Naive thymus-derived CD4-positive, alpha-beta T cell (primary cell): Measurements from ENCODE around the gene STRBP. TPM values are rescaled to one million over a fixed set of nuclear protein-coding genes. Genes with fewer than 3 reads are reported as not detected.

Experiments used
- ATAC-seq: fragments of 150-1000 bp; cut with Tn5 transposase; 2 replicates; pipeline ENCODE4 v1.10.0; 2021; ENCODE audit warnings: mild to moderate bottlenecking, moderate library complexity
- CTCF ChIA-PET: fragments of 350-600 bp; sonication (Branson Sonifier 250); formaldehyde crosslinking; loops from one replicate; lab custom pipeline; 2021; ENCODE audit warnings: antibody characterized with exemption; lab: Charles Lee
- POLR2A ChIA-PET: fragments of 350-600 bp; sonication (Branson Sonifier 250); formaldehyde crosslinking; loops from one replicate; lab custom pipeline; 2021; ENCODE audit warnings: antibody characterized with exemption, inconsistent platforms; lab: Charles Lee
- DNase-seq, 9 donors: peaks; one replicate each; pipeline versions ENCODE4 v3.0.0 to v3.0.0-alpha.2; 2020 to 2022; ENCODE audit warnings: mixed read lengths in 1 of 9
- H3K27ac ChIP-seq: one replicate; pipeline ENCODE4 v1.7.0; 2013; ENCODE audit warnings: mild to moderate bottlenecking, low read depth, low read length, moderate library complexity
- H3K27me3 ChIP-seq, 2 donors: one replicate each; pipeline ENCODE4 v1.7.0; 2013; ENCODE audit warnings: low read length in 2 of 2, mild to moderate bottlenecking in 2 of 2, moderate library complexity in 2 of 2; ENCODE audit not compliant: control insufficient read depth in 2 of 2, insufficient read depth in 2 of 2
- H3K36me3 ChIP-seq, 3 experiments: 1 replicate in 2 of 3; 2 replicates in 1 of 3; pipeline ENCODE4 v1.7.0; 2013; ENCODE audit warnings: low read length in 3 of 3, mild to moderate bottlenecking in 3 of 3, moderate library complexity in 1 of 3; ENCODE audit not compliant: insufficient read depth in 3 of 3, control insufficient read depth in 2 of 3
- H3K4me1 ChIP-seq, 2 donors: one replicate each; pipeline ENCODE4 v1.7.0; 2013; ENCODE audit warnings: low read length in 2 of 2, mild to moderate bottlenecking in 2 of 2, moderate library complexity in 1 of 2; ENCODE audit not compliant: control insufficient read depth in 2 of 2, insufficient read depth in 2 of 2
- H3K4me3 ChIP-seq: 2 replicates; pipeline ENCODE4 v1.7.0; 2013; ENCODE audit warnings: mild to moderate bottlenecking, low read length
- H3K9me3 ChIP-seq, 3 experiments: 1 replicate in 2 of 3; 2 replicates in 1 of 3; pipeline ENCODE4 v1.7.0; 2013; ENCODE audit warnings: low read length in 3 of 3; ENCODE audit not compliant: control insufficient read depth in 2 of 3
- H3K27ac Mint-ChIP-seq, 9 donors: one replicate each; pipeline ENCODE4 v1.8.0; 2020 to 2022; ENCODE audit warnings: mixed read lengths in 9 of 9, mild to moderate bottlenecking in 8 of 9, moderate library complexity in 5 of 9, inconsistent platforms in 2 of 9
- H3K27me3 Mint-ChIP-seq, 5 donors: one replicate each; pipeline ENCODE4 v1.8.0; 2021 to 2022; ENCODE audit warnings: mixed read lengths in 5 of 5, mild to moderate bottlenecking in 1 of 5
- H3K36me3 Mint-ChIP-seq, 5 donors: one replicate each; pipeline ENCODE4 v1.8.0; 2020 to 2022; ENCODE audit warnings: mixed read lengths in 5 of 5, mild to moderate bottlenecking in 3 of 5, inconsistent platforms in 1 of 5
- H3K4me1 Mint-ChIP-seq, 7 donors: one replicate each; pipeline ENCODE4 v1.8.0; 2020 to 2022; ENCODE audit warnings: mixed read lengths in 7 of 7, mild to moderate bottlenecking in 3 of 7, inconsistent platforms in 1 of 7
- H3K4me3 Mint-ChIP-seq, 10 donors: one replicate each; pipeline ENCODE4 v1.8.0; 2020 to 2022; ENCODE audit warnings: mild to moderate bottlenecking in 10 of 10, mixed read lengths in 10 of 10, moderate library complexity in 6 of 10, inconsistent platforms in 2 of 10
- H3K9me3 Mint-ChIP-seq, 11 donors: one replicate each; pipeline ENCODE4 v1.8.0; 2020 to 2022; ENCODE audit warnings: mixed read lengths in 11 of 11, mild to moderate bottlenecking in 4 of 11, inconsistent platforms in 1 of 11, moderate library complexity in 1 of 11
- intact Hi-C, 2 donors: fragments of 100-400 bp; cut with micrococcal nuclease; formaldehyde crosslinking; loops; one replicate each; pipeline ENCODE4 v1.15.1; 2023
- polyA plus RNA-seq, 2 donors: library from polyadenylated mRNA; unstranded; fragments of 300-500 nt; fragmentation: Illumina TruSeq; gene quantifications; one replicate each; pipeline ENCODE4 v1.2.3, GENCODE V29; 2021
- total RNA-seq, 6 experiments: library from RNA in 5 of 6; stranded (reverse) in 5 of 6; gene quantifications; 1 replicate in 5 of 6; 2 replicates in 1 of 6; pipeline ENCODE4 v1.2.3 and lab custom pipeline; 2021 to 2026

Gene STRBP
- total and polyA plus RNA-seq, 7 experiments from 2014 or later = 14.5 to 28.8 (median 20.6) TPM

DNA sequence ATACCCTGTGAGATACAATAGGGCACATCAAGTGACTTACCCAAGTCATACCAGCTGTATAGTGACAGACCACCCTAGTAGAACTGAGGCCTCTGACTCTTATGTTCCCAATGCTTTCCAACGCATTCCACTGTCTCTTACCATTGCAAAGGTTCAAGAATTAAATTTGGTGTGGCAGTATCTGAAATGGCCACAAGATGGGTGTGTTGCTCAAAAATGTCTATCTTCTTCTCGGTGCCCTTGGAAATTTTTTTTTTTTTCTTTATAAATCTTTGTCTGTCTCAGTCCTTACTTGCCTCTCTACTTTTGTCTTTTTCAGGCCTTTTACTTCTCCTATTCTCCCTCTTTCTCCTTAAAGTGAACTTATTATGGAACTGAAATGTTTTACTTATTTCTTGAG is 186.6 kb downstream of the STRBP start:
- Mint-ChIP-seq H3K27me3 (no peaks in the 10 kb centered on the region), H3K9me3 (no peaks in the 10 kb centered on the region), H3K4me3 (no peak overlapping the region), H3K4me1 (peaks cover 0 to 5% (median 0%) of the 10 kb centered on the region in 7 donors), H3K36me3 (peaks cover 5 to 48% (median 14%) of the 10 kb centered on the region in 5 donors), H3K27ac (no peak overlapping the region)
- H3K36me3 ChIP-seq = peaks cover 0 to 60% (median 0%) of the 10 kb centered on the region in 3 experiments
- H3K4me1 ChIP-seq = no peaks in the 10 kb centered on the region
- no peak overlapping the region for H3K27ac ChIP-seq
- CTCF ChIA-PET = interaction anchor here (0.7 to 4.2 kb wide), 5 partner anchors 184 to 278 kb away, joined by 3 to 38 read pairs (median 3); no protein-coding TSS in a partner anchor
- intact Hi-C loops = loop anchor here (1.0 to 10.0 kb wide), 2 partner anchors 143 to 268 kb away; no protein-coding TSS in a partner anchor
- ATAC-seq (peak; percentile 32), DNase-seq (peak in 6 of 9 donors; percentile 15 to 38 (median 30))
- no peak overlapping the region for H3K4me3 ChIP-seq
- POLR2A ChIA-PET = no interaction called here
- no peaks in the 10 kb centered on the region for H3K27me3 ChIP-seq
- H3K9me3 ChIP-seq = no peaks in the 10 kb centered on the region

DNA sequence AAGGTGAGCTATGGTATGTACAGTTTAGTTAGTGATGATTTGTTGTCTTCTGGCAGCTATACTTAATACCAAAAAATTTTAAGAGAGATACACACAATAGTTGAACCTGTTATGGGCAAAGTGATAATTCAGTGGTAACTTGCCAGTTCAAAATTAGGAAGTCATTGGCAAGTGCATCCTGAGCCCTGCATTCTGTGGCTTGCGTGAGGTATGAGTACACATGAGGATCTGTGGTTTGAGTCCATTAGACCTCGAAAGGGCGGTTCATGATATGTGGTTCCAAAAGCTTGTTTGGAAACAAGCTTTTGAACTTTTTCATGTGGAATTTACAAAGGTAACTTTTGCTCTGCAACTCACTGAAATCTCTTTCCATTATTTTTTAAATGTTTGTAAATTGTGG is 187.9 kb downstream of the STRBP start:
- Mint-ChIP-seq H3K36me3 (peaks cover 5 to 48% (median 14%) of the 10 kb centered on the region in 5 donors), H3K4me1 (peaks cover 0 to 5% (median 0%) of the 10 kb centered on the region in 7 donors), H3K27ac (no peak overlapping the region), H3K4me3 (no peak overlapping the region), H3K9me3 (no peaks in the 10 kb centered on the region), H3K27me3 (no peaks in the 10 kb centered on the region)
- intact Hi-C loops = loop anchor here in 1 of 2 donors (10.0 kb wide), 1 partner anchor 144 kb away; no protein-coding TSS in a partner anchor
- Histone ChIP-seq H3K27ac (no peak overlapping the region), H3K9me3 (no peaks in the 10 kb centered on the region), H3K36me3 (peaks cover 0 to 57% (median 0%) of the 10 kb centered on the region in 3 experiments), H3K4me3 (no peak overlapping the region), H3K27me3 (no peaks in the 10 kb centered on the region), H3K4me1 (no peaks in the 10 kb centered on the region)
- no peak for DNase-seq
- ATAC-seq = no peak
- CTCF ChIA-PET = interaction anchor here (0.5 to 4.2 kb wide), 2 partner anchors 24 to 269 kb away, joined by 5 to 38 read pairs; no protein-coding TSS in a partner anchor
- POLR2A ChIA-PET = no interaction called here

DNA sequence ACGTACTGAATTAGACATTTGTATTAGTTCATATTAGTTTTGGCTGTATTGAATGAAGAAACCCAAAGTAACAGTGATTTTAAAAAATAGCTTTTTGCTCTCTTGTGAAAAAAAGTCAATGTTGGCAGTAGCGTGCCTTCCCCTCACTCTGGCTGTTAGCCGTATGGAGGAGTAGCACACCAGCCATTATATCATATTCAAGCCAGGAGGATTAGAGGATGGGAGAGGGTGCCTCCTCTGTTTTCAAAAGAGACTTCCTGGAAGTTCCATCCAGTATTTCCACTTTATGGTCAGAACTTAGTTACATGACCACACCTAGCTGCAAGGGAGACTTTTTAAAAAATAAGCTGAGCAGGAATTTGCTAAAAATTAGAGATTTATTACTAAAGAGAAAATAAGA is 193.8 kb downstream of the STRBP start:
- peaks cover 0 to 31% (median 4%) of the 10 kb centered on the region in 3 experiments for H3K36me3 ChIP-seq
- intact Hi-C loops = no loop called here
- H3K9me3 ChIP-seq = no peaks in the 10 kb centered on the region
- H3K27me3 ChIP-seq = no peaks in the 10 kb centered on the region
- no peak overlapping the region for H3K4me3 Mint-ChIP-seq
- no peaks in the 10 kb centered on the region for H3K4me1 ChIP-seq
- no peak overlapping the region for H3K4me3 ChIP-seq
- ChIA-PET CTCF (interaction anchor here (0.6 kb wide), 1 partner anchor 103 kb away, joined by 3 read pairs; no protein-coding TSS in a partner anchor), POLR2A (no interaction called here)
- H3K4me1 Mint-ChIP-seq = peaks cover 0 to 3% (median 0%) of the 10 kb centered on the region in 7 donors
- ATAC-seq = no peak
- H3K27me3 Mint-ChIP-seq = no peaks in the 10 kb centered on the region
- no peak overlapping the region for H3K27ac ChIP-seq
- no peak for DNase-seq
- no peak overlapping the region for H3K27ac Mint-ChIP-seq
- H3K36me3 Mint-ChIP-seq = peaks cover 12 to 49% (median 24%) of the 10 kb centered on the region in 5 donors
- no peaks in the 10 kb centered on the region for H3K9me3 Mint-ChIP-seq

DNA sequence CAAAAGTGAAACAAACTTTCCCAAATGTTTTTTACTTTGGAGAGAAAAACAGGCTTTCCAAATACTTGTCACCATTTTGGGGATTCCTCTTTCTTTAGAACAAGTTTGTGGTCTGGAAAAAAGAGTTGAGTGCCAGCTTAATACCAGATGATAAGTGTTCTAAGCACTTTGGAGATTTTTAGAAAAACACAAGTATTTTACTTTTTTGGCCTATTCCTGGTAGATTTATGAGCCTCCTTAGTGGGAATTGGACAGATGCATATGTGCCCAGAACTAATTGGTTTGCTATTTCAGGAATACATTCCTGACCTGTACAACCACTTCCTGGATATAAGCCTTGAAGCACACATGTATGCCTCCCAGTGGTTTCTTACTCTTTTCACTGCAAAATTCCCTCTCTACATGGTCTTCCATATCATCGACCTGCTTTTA is 194.4 kb downstream of the STRBP start:
- Mint-ChIP-seq H3K4me1 (peaks cover 0 to 3% (median 0%) of the 10 kb centered on the region in 7 donors), H3K9me3 (no peaks in the 10 kb centered on the region), H3K27ac (no peak overlapping the region), H3K4me3 (no peak overlapping the region), H3K36me3 (peaks cover 10 to 46% (median 22%) of the 10 kb centered on the region in 5 donors), H3K27me3 (no peaks in the 10 kb centered on the region)
- Histone ChIP-seq H3K4me3 (no peak overlapping the region), H3K9me3 (no peaks in the 10 kb centered on the region), H3K36me3 (peaks cover 0 to 27% (median 4%) of the 10 kb centered on the region in 3 experiments), H3K27me3 (no peaks in the 10 kb centered on the region), H3K4me1 (no peaks in the 10 kb centered on the region), H3K27ac (no peak overlapping the region)
- DNase-seq (no peak), ATAC-seq (no peak)
- POLR2A ChIA-PET = no interaction called here
- intact Hi-C loops = no loop called here
- CTCF ChIA-PET = interaction anchor here (0.6 kb wide), 2 partner anchors 104 to 269 kb away, joined by 3 read pairs; no protein-coding TSS in a partner anchor

DNA sequence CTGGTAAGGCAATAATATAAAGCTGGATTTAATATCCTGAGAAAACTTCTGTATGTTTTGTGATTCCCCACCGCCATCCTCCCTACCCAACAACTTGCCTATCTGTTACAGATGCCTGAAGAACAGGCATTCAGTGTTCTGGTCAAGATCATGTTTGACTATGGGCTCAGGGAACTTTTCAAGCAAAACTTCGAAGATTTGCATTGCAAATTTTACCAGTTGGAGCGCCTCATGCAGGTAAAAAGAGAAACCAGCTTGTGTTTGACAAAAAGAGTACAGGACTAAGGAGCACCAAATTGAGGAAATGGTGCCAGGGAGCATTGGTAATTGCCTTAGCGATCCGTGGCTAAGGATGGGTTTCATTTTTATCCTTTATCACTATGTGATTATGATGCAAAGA is 194.9 kb downstream of the STRBP start:
- ChIA-PET CTCF (interaction anchor here (0.6 kb wide), 1 partner anchor 269 kb away, joined by 3 read pairs; no protein-coding TSS in a partner anchor), POLR2A (no interaction called here)
- no peaks in the 10 kb centered on the region for H3K27me3 ChIP-seq
- DNase-seq = no peak
- no peak overlapping the region for H3K4me3 ChIP-seq
- intact Hi-C loops = no loop called here
- peaks cover 0 to 22% (median 4%) of the 10 kb centered on the region in 3 experiments for H3K36me3 ChIP-seq
- ATAC-seq = no peak
- H3K4me1 ChIP-seq = no peaks in the 10 kb centered on the region
- Mint-ChIP-seq H3K4me1 (peaks cover 0 to 3% (median 0%) of the 10 kb centered on the region in 7 donors), H3K9me3 (no peaks in the 10 kb centered on the region), H3K27ac (no peak overlapping the region), H3K36me3 (peaks cover 6 to 42% (median 22%) of the 10 kb centered on the region in 5 donors), H3K27me3 (no peaks in the 10 kb centered on the region), H3K4me3 (no peak overlapping the region)
- H3K27ac ChIP-seq = no peak overlapping the region
- no peaks in the 10 kb centered on the region for H3K9me3 ChIP-seq

DNA sequence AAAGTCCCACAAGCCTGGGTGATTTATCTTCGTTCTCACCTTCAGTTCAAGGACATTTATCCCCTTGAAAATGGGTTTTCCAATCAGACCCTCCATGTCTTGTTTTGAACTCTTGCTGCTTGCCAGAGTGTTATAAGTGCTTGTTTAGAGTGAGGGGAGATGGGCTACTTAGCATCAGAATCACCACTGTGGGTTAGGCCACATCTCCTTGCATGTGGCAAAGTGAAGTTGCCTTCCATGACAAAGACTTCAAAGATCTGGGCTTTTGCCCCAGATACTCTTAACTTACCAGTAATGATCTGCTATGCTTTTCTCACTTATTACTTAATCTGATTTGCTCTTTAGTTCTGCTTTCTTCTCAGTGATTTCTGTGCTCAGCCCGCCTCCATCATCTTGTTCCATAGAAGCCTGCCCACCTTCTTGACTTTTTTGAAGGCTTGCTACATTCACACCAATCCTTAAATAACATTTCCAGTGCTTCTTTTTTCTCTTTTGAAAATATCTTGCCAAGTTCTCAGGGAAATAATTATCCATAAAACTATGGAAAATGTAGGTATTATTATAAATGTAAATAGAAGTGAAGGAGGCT is 195.9 kb downstream of the STRBP start:
- no peak for ATAC-seq
- no peak overlapping the region for H3K27ac Mint-ChIP-seq
- no peaks in the 10 kb centered on the region for H3K4me1 ChIP-seq
- CTCF ChIA-PET = no interaction called here
- intact Hi-C loops = no loop called here
- no peaks in the 10 kb centered on the region for H3K27me3 Mint-ChIP-seq
- no peak overlapping the region for H3K4me3 ChIP-seq
- POLR2A ChIA-PET = no interaction called here
- no peaks in the 10 kb centered on the region for H3K9me3 ChIP-seq
- H3K9me3 Mint-ChIP-seq = no peaks in the 10 kb centered on the region
- no peak overlapping the region for H3K27ac ChIP-seq
- H3K4me3 Mint-ChIP-seq = no peak overlapping the region
- H3K27me3 ChIP-seq = no peaks in the 10 kb centered on the region
- peaks cover 8 to 40% (median 23%) of the 10 kb centered on the region in 5 donors for H3K36me3 Mint-ChIP-seq
- H3K4me1 Mint-ChIP-seq = peaks cover 0 to 3% (median 0%) of the 10 kb centered on the region in 7 donors
- DNase-seq = no peak
- peaks cover 0 to 24% (median 4%) of the 10 kb centered on the region in 3 experiments for H3K36me3 ChIP-seq
